Trophoblast cell (in vitro differentiated cells and primary cell): Measurements from ENCODE around the gene AFAP1L1.
A peak's percentile ranks its signal among the peaks of the same experiment; 100 is the strongest.

Source experiments
- DNase-seq, 2 donors: peaks; one replicate each; pipeline ENCODE4 v3.0.0-alpha.2; 2016
- H2AFZ ChIP-seq: 2 replicates; pipeline ENCODE4 v1.6.1; 2013; ENCODE audit warnings: low read length, moderate library complexity, mild to moderate bottlenecking; ENCODE audit not compliant: insufficient read depth, poor library complexity
- H2AK5ac ChIP-seq: 2 replicates; pipeline ENCODE4 v1.6.1; 2013; ENCODE audit warnings: mild to moderate bottlenecking, low read length
- H2BK120ac ChIP-seq: 2 replicates; pipeline ENCODE4 v1.6.1; 2013; ENCODE audit warnings: low read length, mild to moderate bottlenecking, moderate library complexity; ENCODE audit not compliant: insufficient read depth, poor library complexity
- H2BK12ac ChIP-seq: 2 replicates; pipeline ENCODE4 v1.6.1; 2013; ENCODE audit warnings: mild to moderate bottlenecking, low read length, moderate library complexity
- H2BK5ac ChIP-seq: 2 replicates; pipeline ENCODE4 v1.6.1; 2013; ENCODE audit warnings: low read length, low read depth, moderate library complexity, mild to moderate bottlenecking; ENCODE audit not compliant: poor library complexity
- H3K14ac ChIP-seq: 2 replicates; pipeline ENCODE4 v1.6.1; 2013; ENCODE audit warnings: mild to moderate bottlenecking, low read length
- H3K18ac ChIP-seq: 2 replicates; pipeline ENCODE4 v1.6.1; 2013; ENCODE audit warnings: mild to moderate bottlenecking, low read length
- H3K23ac ChIP-seq: 2 replicates; pipeline ENCODE4 v1.6.1; 2013; ENCODE audit warnings: low read length
- H3K27ac ChIP-seq: 2 replicates; pipeline ENCODE4 v1.5.1; 2013; ENCODE audit warnings: low read depth, mild to moderate bottlenecking, inconsistent platforms, low read length, moderate library complexity
- H3K27me3 ChIP-seq: 2 replicates; pipeline ENCODE4 v1.6.1; 2013; ENCODE audit warnings: inconsistent platforms, mild to moderate bottlenecking, low read length, moderate library complexity; ENCODE audit not compliant: insufficient read depth
- H3K36me3 ChIP-seq, 2 experiments: 1 replicate in 1 of 2; 2 replicates in 1 of 2; pipeline ENCODE4 v1.6.1; 2013; ENCODE audit warnings: low read length in 2 of 2, mild to moderate bottlenecking in 2 of 2, moderate library complexity in 1 of 2; ENCODE audit not compliant: insufficient read depth in 2 of 2, control insufficient read depth in 1 of 2
- H3K4ac ChIP-seq: 2 replicates; pipeline ENCODE4 v1.6.1; 2013; ENCODE audit warnings: low read depth, mild to moderate bottlenecking, low read length, moderate library complexity
- H3K4me1 ChIP-seq, 2 experiments: 1 replicate in 1 of 2; 2 replicates in 1 of 2; pipeline ENCODE4 v1.6.1; 2013; ENCODE audit warnings: low read length in 2 of 2, mild to moderate bottlenecking in 2 of 2, moderate library complexity in 1 of 2; ENCODE audit not compliant: insufficient read depth in 2 of 2, control insufficient read depth in 1 of 2
- H3K4me2 ChIP-seq: 2 replicates; pipeline ENCODE4 v1.6.1; 2013; ENCODE audit warnings: inconsistent platforms, mild to moderate bottlenecking, low read length, moderate library complexity
- H3K4me3 ChIP-seq: 2 replicates; pipeline ENCODE4 v1.5.1; 2013; ENCODE audit warnings: mild to moderate bottlenecking, low read depth, low read length, inconsistent platforms
- H3K79me1 ChIP-seq: one replicate; pipeline ENCODE4 v1.6.1; 2013; ENCODE audit warnings: low read length
- H3K79me2 ChIP-seq: 2 replicates; pipeline ENCODE4 v1.6.1; 2013; ENCODE audit warnings: low read length, mild to moderate bottlenecking; ENCODE audit not compliant: control insufficient read depth, insufficient read depth, poor library complexity
- H3K9ac ChIP-seq: 2 replicates; pipeline ENCODE4 v1.6.1; 2013; ENCODE audit warnings: mild to moderate bottlenecking, low read length
- H3K9me3 ChIP-seq: 2 replicates; pipeline ENCODE4 v1.6.1; 2013; ENCODE audit warnings: low read depth, mild to moderate bottlenecking, control low read depth, inconsistent platforms, low read length; ENCODE audit not compliant: insufficient read depth
- H4K12ac ChIP-seq: 2 replicates; pipeline ENCODE4 v1.6.1; 2013; ENCODE audit warnings: low read depth, mild to moderate bottlenecking, low read length, moderate library complexity
- H4K8ac ChIP-seq: 2 replicates; pipeline ENCODE4 v1.6.1; 2013; ENCODE audit warnings: low read depth, mild to moderate bottlenecking, low read length, moderate library complexity
- H4K91ac ChIP-seq: one replicate; pipeline ENCODE4 v1.6.1; 2013; ENCODE audit warnings: low read depth, mild to moderate bottlenecking, low read length, moderate library complexity
- WGBS: extraction: QIAGEN DNeasy Blood & Tissue Kit; methylation state at CpG from one replicate; pipeline ENCODE4 v1.1.7; 2013; ENCODE audit warnings: missing lambda C conversion rate; ENCODE audit not compliant: insufficient read length, insufficient coverage; ENCODE audit errors: extremely low coverage; 5-methylcytosine and 5-hydroxymethylcytosine counted together

AFAP1L1 gene

GRCh38 chr5:149325166-149325735, 53.6 kb downstream of the AFAP1L1 start:
- Histone ChIP-seq H3K9ac (no peak overlapping the region), H3K23ac (no peak overlapping the region), H3K14ac (no peak overlapping the region), H3K4me1 (peaks cover 2 to 4% of the 10 kb centered on the region in 2 experiments), H2AFZ (peak overlapping the region; percentile 2), H2AK5ac (no peak overlapping the region), H4K8ac (peak overlapping the region; percentile 62), H3K27ac (no peak overlapping the region), H3K79me2 (no peaks in the 10 kb centered on the region), H3K4me2 (no peak overlapping the region), H3K4me3 (no peak overlapping the region), H2BK120ac (peak overlapping the region; percentile 76), H3K79me1 (no peaks in the 10 kb centered on the region), H4K12ac (no peak overlapping the region), H3K9me3 (no peaks in the 10 kb centered on the region), H3K18ac (no peak overlapping the region), H3K4ac (no peak overlapping the region), H3K27me3 (no peaks in the 10 kb centered on the region), H4K91ac (peak overlapping the region; percentile 57), H2BK5ac (peak overlapping the region; percentile 35), H2BK12ac (no peak overlapping the region), H3K36me3 (peaks cover 0 to 2% of the 10 kb centered on the region in 2 experiments)
- DNase-seq = peak; percentile 84 to 92

GRCh38 chr5:149325894-149326293, 54.2 kb downstream of the AFAP1L1 start:
- no CpG with 5 or more reads among the region's 5 CpGs for WGBS
- H3K4ac ChIP-seq = no peak overlapping the region
- no peak overlapping the region for H2BK5ac ChIP-seq
- H4K12ac ChIP-seq = no peak overlapping the region
- no peaks in the 10 kb centered on the region for H3K27me3 ChIP-seq
- no peaks in the 10 kb centered on the region for H3K9me3 ChIP-seq
- DNase-seq = no peak
- H3K27ac ChIP-seq = no peak overlapping the region
- no peak overlapping the region for H2AK5ac ChIP-seq
- no peak overlapping the region for H2BK120ac ChIP-seq
- no peaks in the 10 kb centered on the region for H3K79me2 ChIP-seq
- no peaks in the 10 kb centered on the region for H3K4me1 ChIP-seq
- H4K8ac ChIP-seq = no peak overlapping the region
- H2BK12ac ChIP-seq = no peak overlapping the region
- H2AFZ ChIP-seq = no peak overlapping the region
- H3K4me3 ChIP-seq = no peak overlapping the region
- H3K9ac ChIP-seq = no peak overlapping the region
- no peak overlapping the region for H4K91ac ChIP-seq
- H3K36me3 ChIP-seq = peaks cover 0 to 2% of the 10 kb centered on the region in 2 experiments
- no peak overlapping the region for H3K4me2 ChIP-seq
- no peak overlapping the region for H3K23ac ChIP-seq
- H3K79me1 ChIP-seq = no peaks in the 10 kb centered on the region
- no peak overlapping the region for H3K14ac ChIP-seq
- no peak overlapping the region for H3K18ac ChIP-seq

GRCh38 chr5:149326611-149327010, 55.0 kb downstream of the AFAP1L1 start:
- no CpG with 5 or more reads among the region's 3 CpGs for WGBS
- Histone ChIP-seq H2BK12ac (no peak overlapping the region), H3K23ac (no peak overlapping the region), H3K9me3 (no peaks in the 10 kb centered on the region), H3K79me2 (no peaks in the 10 kb centered on the region), H3K4me3 (no peak overlapping the region), H3K4me1 (no peaks in the 10 kb centered on the region), H2AK5ac (no peak overlapping the region), H2BK5ac (no peak overlapping the region), H2AFZ (no peak overlapping the region), H3K27ac (no peak overlapping the region), H3K36me3 (peaks cover 0 to 2% of the 10 kb centered on the region in 2 experiments), H3K4ac (no peak overlapping the region), H4K12ac (no peak overlapping the region), H3K14ac (no peak overlapping the region), H3K9ac (no peak overlapping the region), H3K79me1 (no peaks in the 10 kb centered on the region), H4K91ac (no peak overlapping the region), H3K18ac (no peak overlapping the region), H3K27me3 (no peaks in the 10 kb centered on the region), H2BK120ac (no peak overlapping the region), H3K4me2 (no peak overlapping the region), H4K8ac (no peak overlapping the region)
- DNase-seq = no peak

GRCh38 chr5:149328177-149328576, 56.5 kb downstream of the AFAP1L1 start:
- Histone ChIP-seq H3K36me3 (no peaks in the 10 kb centered on the region), H2BK5ac (no peak overlapping the region), H2AK5ac (no peak overlapping the region), H3K4me3 (no peak overlapping the region), H3K23ac (no peak overlapping the region), H3K4me2 (no peak overlapping the region), H3K9ac (no peak overlapping the region), H3K18ac (no peak overlapping the region), H3K9me3 (no peaks in the 10 kb centered on the region), H3K79me1 (no peaks in the 10 kb centered on the region), H3K79me2 (no peaks in the 10 kb centered on the region), H2BK120ac (no peak overlapping the region), H3K4me1 (no peaks in the 10 kb centered on the region), H4K12ac (no peak overlapping the region), H3K14ac (no peak overlapping the region), H4K91ac (no peak overlapping the region), H2AFZ (no peak overlapping the region), H4K8ac (no peak overlapping the region), H3K27ac (no peak overlapping the region), H3K27me3 (no peaks in the 10 kb centered on the region), H3K4ac (no peak overlapping the region), H2BK12ac (no peak overlapping the region)
- no peak for DNase-seq
- WGBS = no CpG with 5 or more reads among the region's 5 CpGs
